ENCODE results near the gene LRRC3. TPM values are rescaled to one million over a fixed set of nuclear protein-coding genes. Genes with fewer than 3 reads are reported as not detected.

LRRC3 gene
- total RNA-seq, 1 donor from 2014 or later = 2.5 TPM

GRCh38 chr21:44434568-44434925 lies 20.8 kb upstream of the LRRC3 start:
- DNase-seq (ENCODE audit: low spot score) = no peak
- Histone ChIP-seq H3K27me3 (no peaks in the 10 kb centered on the region), H3K4me2 (no peak overlapping the region), H3F3A (ENCODE audit: low read depth) (no peaks in the 10 kb centered on the region), H3K36me3 (no peaks in the 10 kb centered on the region), H4K20me1 (ENCODE audit: low read depth) (no peaks in the 10 kb centered on the region), H3K9me3 (ENCODE audit: low read depth) (no peaks in the 10 kb centered on the region), H3K27ac (no peak overlapping the region), H3K4me1 (no peaks in the 10 kb centered on the region), H3K4me3 (no peak overlapping the region), H2AFZ (replicated peaks) (no peak overlapping the region), H3K9ac (no peak overlapping the region), H3K79me2 (ENCODE audit: low read depth) (no peaks in the 10 kb centered on the region)
- H3K27me3 Mint-ChIP-seq (ENCODE audit: insufficient read depth, low read depth) = peaks cover 6% of the 10 kb centered on the region
- H3K4me3 Mint-ChIP-seq = no peak overlapping the region
- H3K27ac Mint-ChIP-seq = no peak overlapping the region
- peaks cover 2% of the 10 kb centered on the region for H3K4me1 Mint-ChIP-seq
- TF ChIP-seq CTCF (IDR thresholded peaks at IDR 0.05) = no peak
- H3K36me3 Mint-ChIP-seq = no peaks in the 10 kb centered on the region
- peaks cover 9% of the 10 kb centered on the region for H3K9me3 Mint-ChIP-seq

GRCh38 chr21:44434936-44435635 lies 20.2 kb upstream of the LRRC3 start:
- no peaks in the 10 kb centered on the region for H3K79me2 ChIP-seq (ENCODE audit: low read depth)
- no peaks in the 10 kb centered on the region for H4K20me1 ChIP-seq (ENCODE audit: low read depth)
- no peak overlapping the region for H3K9ac ChIP-seq
- no peak overlapping the region for H2AFZ ChIP-seq (replicated peaks)
- H3K4me3 ChIP-seq = no peak overlapping the region
- H3K4me2 ChIP-seq = no peak overlapping the region
- H3K27ac Mint-ChIP-seq = no peak overlapping the region
- H3K4me1 Mint-ChIP-seq = peaks cover 2% of the 10 kb centered on the region
- H3K36me3 ChIP-seq = no peaks in the 10 kb centered on the region
- H3K27me3 ChIP-seq = no peaks in the 10 kb centered on the region
- no peak overlapping the region for H3K4me3 Mint-ChIP-seq
- no peak overlapping the region for H3K27ac ChIP-seq
- H3K27me3 Mint-ChIP-seq (ENCODE audit: insufficient read depth, low read depth) = peaks cover 6% of the 10 kb centered on the region
- H3K9me3 Mint-ChIP-seq = peaks cover 4% of the 10 kb centered on the region
- TF ChIP-seq CTCF (IDR thresholded peaks at IDR 0.05) (no peak), EZH2 (IDR thresholded peaks at IDR 0.05) (no peak), EZH2phosphoT487 (IDR thresholded peaks at IDR 0.05) (no peak)
- no peaks in the 10 kb centered on the region for H3K36me3 Mint-ChIP-seq
- H3K9me3 ChIP-seq (ENCODE audit: low read depth) = no peaks in the 10 kb centered on the region
- no peak for DNase-seq (ENCODE audit: low spot score)
- no peaks in the 10 kb centered on the region for H3K4me1 ChIP-seq
- no peaks in the 10 kb centered on the region for H3F3A ChIP-seq (ENCODE audit: low read depth)

- no peaks in the 10 kb centered on the region for H3K27me3 ChIP-seq
- no peaks in the 10 kb centered on the region for H3K9me3 ChIP-seq (ENCODE audit: low read depth)
- peaks cover 9% of the 10 kb centered on the region for H3K27me3 Mint-ChIP-seq (ENCODE audit: insufficient read depth, low read depth)
- no peak for TF ChIP-seq CTCF (IDR thresholded peaks at IDR 0.05)
- no peak for TF ChIP-seq EZH2phosphoT487 (IDR thresholded peaks at IDR 0.05)
- TF ChIP-seq EZH2 (IDR thresholded peaks at IDR 0.05) = no peak
- H3K9me3 Mint-ChIP-seq = peaks cover 2% of the 10 kb centered on the region
- no peak overlapping the region for H3K4me2 ChIP-seq
- no peaks in the 10 kb centered on the region for H4K20me1 ChIP-seq (ENCODE audit: low read depth)
- no peaks in the 10 kb centered on the region for H3K79me2 ChIP-seq (ENCODE audit: low read depth)
- no peak overlapping the region for H3K27ac ChIP-seq
- H3K27ac Mint-ChIP-seq = no peak overlapping the region
- H3K4me1 Mint-ChIP-seq = peaks cover 5% of the 10 kb centered on the region
- H3K4me3 ChIP-seq = no peak overlapping the region
- no peak overlapping the region for H3K9ac ChIP-seq
- H2AFZ ChIP-seq (replicated peaks) = no peak overlapping the region
- no peaks in the 10 kb centered on the region for H3F3A ChIP-seq (ENCODE audit: low read depth)
- no peaks in the 10 kb centered on the region for H3K4me1 ChIP-seq
- no peaks in the 10 kb centered on the region for H3K36me3 Mint-ChIP-seq
- no peaks in the 10 kb centered on the region for H3K36me3 ChIP-seq
- DNase-seq (ENCODE audit: low spot score) = no peak
- H3K4me3 Mint-ChIP-seq = no peak overlapping the region
Observed at GRCh38 chr21:44436111-44436611, 19.1 kb upstream of the LRRC3 start.

All from neural progenitor cell (in vitro differentiated cells).